ENCODE data around the gene TIE1. TPM values are rescaled to one million over a fixed set of nuclear protein-coding genes. Genes with fewer than 3 reads are reported as not detected.

TIE1 gene
- total and polyA plus RNA-seq, 2 of the 13 experiments (the other 11 are each of a cell fraction or from before 2014, with no cell fraction given), result 0.58 to 0.84 TPM

- TF ChIP-seq ZBTB40 (IDR thresholded peaks at IDR 0.05), result no peak
- TF ChIP-seq ZBTB40 (CRISPR knock-in tag; IDR thresholded peaks at IDR 0.05), result no peak
- no peak for TF ChIP-seq KAT7 (CRISPR knock-in tag; IDR thresholded peaks at IDR 0.05; ENCODE audit: borderline replicate concordance)
- TF ChIP-seq HNF4A (CRISPR knock-in tag; IDR thresholded peaks at IDR 0.05), result 0 out of 2 replicates have a peak, but pooled peaks have one; percentile 18
- no peak for TF ChIP-seq NFYC (CRISPR knock-in tag; IDR thresholded peaks at IDR 0.05)
- 0 out of 2 replicates have a peak, but pooled peaks have one; percentile 18 for TF ChIP-seq NR2F2 (IDR thresholded peaks at IDR 0.05; ENCODE audit: borderline replicate concordance, low read depth)
- TF ChIP-seq NR2F6 (IDR thresholded peaks at IDR 0.05), result no peak; the same call in 1 of the 2 replicates
- TF ChIP-seq NR2F6 (CRISPR knock-in tag; IDR thresholded peaks at IDR 0.05), result peak; percentile 44; the same call in 1 of the 2 replicates
- TF ChIP-seq DPF2 (CRISPR knock-in tag; IDR thresholded peaks at IDR 0.05; ENCODE audit: borderline replicate concordance, low read depth), result no peak
- TF ChIP-seq NCOR1 (IDR thresholded peaks at IDR 0.05; ENCODE audit: borderline replicate concordance, low read length), result no peak
- peak; percentile 72 for TF ChIP-seq RBM22 (optimal IDR thresholded peaks at IDR 0.05; ENCODE audit: low read length)
These were observed 62.6 kb downstream of the TIE1 start (continued) for GRCh38 chr1:43363283-43363934.

Data from HepG2 (cell line).